Activated naive CD8-positive, alpha-beta T cell treated with anti-CD3 and anti-CD28 coated beads for 36 hours (primary cell): ENCODE data around the gene AFAP1L2. TPM values are rescaled to one million over a fixed set of nuclear protein-coding genes. Genes with fewer than 3 reads are reported as not detected.
"Not testable (repeated sequence)": the region's sequence is repeated elsewhere in the genome, so short reads cannot be mapped to it uniquely, and the experiment has no call there.

Experiments used
- DNase-seq: peaks from one replicate; pipeline ENCODE4 v3.0.0; 2021
- H3K27ac Mint-ChIP-seq: one replicate; pipeline ENCODE4 v1.8.0; 2022; ENCODE audit warnings: mild to moderate bottlenecking, moderate library complexity, mixed read lengths
- H3K27me3 Mint-ChIP-seq: one replicate; pipeline ENCODE4 v1.8.0; 2022; ENCODE audit warnings: mild to moderate bottlenecking, mixed read lengths
- H3K36me3 Mint-ChIP-seq: one replicate; pipeline ENCODE4 v1.8.0; 2021; ENCODE audit warnings: mild to moderate bottlenecking, mixed read lengths
- H3K4me1 Mint-ChIP-seq: one replicate; pipeline ENCODE4 v1.8.0; 2021; ENCODE audit warnings: mixed read lengths
- H3K4me3 Mint-ChIP-seq: one replicate; pipeline ENCODE4 v1.8.0; 2022; ENCODE audit warnings: mild to moderate bottlenecking, moderate library complexity, mixed read lengths
- H3K9me3 Mint-ChIP-seq: one replicate; pipeline ENCODE4 v1.8.0; 2022; ENCODE audit warnings: mixed read lengths
- total RNA-seq, 2 experiments: library from RNA; stranded (reverse); gene quantifications; one replicate each; pipeline ENCODE4 v1.2.3, GENCODE V29; 2021

AFAP1L2 gene
- total RNA-seq, 2 experiments from 2014 or later = 3.2 to 4.6 TPM

- H3K4me1 Mint-ChIP-seq = peaks cover 4% of the 10 kb centered on the region
- no peak for DNase-seq
- no peak overlapping the region for H3K4me3 Mint-ChIP-seq
- H3K9me3 Mint-ChIP-seq = no peaks in the 10 kb centered on the region
- no peak overlapping the region for H3K27ac Mint-ChIP-seq
- no peaks in the 10 kb centered on the region for H3K27me3 Mint-ChIP-seq
- no peaks in the 10 kb centered on the region for H3K36me3 Mint-ChIP-seq
Measured at GRCh38 chr10:114347241-114347640, 57.1 kb downstream of the AFAP1L2 start.

DNA sequence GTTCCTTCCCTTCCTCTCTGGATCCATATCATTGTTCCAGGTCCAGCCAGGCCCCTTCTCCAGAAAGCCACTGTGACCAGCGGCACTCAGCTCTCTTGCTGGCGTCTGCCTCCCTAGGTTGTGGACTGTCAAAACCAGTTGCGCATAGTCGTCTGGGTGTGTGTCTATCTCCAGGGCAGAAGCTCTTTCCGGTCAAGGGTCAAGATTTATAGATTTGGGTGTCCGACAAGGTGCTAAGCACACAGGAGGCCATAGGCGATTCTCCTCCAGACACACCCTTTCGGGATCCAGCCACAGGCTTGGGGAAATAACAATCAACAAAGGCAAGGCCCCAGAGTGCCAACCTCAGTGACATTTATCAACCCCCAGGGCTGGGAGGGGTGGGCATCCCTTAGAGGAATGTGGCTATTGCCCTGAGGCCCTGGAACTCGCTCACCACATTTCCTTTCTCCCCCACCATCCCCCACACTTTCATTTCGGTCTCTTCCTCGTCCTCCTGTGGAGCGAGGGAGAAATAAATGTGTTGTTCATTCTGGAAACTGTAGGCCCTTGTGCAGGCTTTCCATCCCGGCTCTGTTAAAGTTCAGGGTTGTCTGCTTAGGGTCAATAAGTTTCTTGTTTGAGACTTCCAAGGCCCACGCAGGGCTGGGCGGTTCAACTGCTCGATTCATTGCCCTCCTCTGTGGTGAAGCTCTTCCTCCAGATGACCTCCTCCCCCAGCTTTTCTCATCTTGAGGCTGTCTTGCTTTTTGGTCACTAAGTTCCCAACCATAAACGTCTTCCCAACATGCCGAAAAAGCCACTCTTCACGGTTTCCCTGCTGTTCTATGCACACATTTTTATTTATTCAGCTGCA, 57.9 kb downstream of the AFAP1L2 start:
- DNase-seq = no peak
- Mint-ChIP-seq H3K27ac (peak overlapping the region; percentile 20), H3K4me3 (no peak overlapping the region), H3K4me1 (peaks cover 4% of the 10 kb centered on the region), H3K27me3 (no peaks in the 10 kb centered on the region), H3K36me3 (no peaks in the 10 kb centered on the region), H3K9me3 (no peaks in the 10 kb centered on the region)

- no peak for DNase-seq
- Mint-ChIP-seq H3K27ac (no peak overlapping the region), H3K4me3 (no peak overlapping the region), H3K4me1 (peaks cover 4% of the 10 kb centered on the region), H3K9me3 (no peaks in the 10 kb centered on the region), H3K27me3 (no peaks in the 10 kb centered on the region), H3K36me3 (no peaks in the 10 kb centered on the region)
Measured at GRCh38 chr10:114345701-114346100, 58.6 kb downstream of the AFAP1L2 start.

DNA sequence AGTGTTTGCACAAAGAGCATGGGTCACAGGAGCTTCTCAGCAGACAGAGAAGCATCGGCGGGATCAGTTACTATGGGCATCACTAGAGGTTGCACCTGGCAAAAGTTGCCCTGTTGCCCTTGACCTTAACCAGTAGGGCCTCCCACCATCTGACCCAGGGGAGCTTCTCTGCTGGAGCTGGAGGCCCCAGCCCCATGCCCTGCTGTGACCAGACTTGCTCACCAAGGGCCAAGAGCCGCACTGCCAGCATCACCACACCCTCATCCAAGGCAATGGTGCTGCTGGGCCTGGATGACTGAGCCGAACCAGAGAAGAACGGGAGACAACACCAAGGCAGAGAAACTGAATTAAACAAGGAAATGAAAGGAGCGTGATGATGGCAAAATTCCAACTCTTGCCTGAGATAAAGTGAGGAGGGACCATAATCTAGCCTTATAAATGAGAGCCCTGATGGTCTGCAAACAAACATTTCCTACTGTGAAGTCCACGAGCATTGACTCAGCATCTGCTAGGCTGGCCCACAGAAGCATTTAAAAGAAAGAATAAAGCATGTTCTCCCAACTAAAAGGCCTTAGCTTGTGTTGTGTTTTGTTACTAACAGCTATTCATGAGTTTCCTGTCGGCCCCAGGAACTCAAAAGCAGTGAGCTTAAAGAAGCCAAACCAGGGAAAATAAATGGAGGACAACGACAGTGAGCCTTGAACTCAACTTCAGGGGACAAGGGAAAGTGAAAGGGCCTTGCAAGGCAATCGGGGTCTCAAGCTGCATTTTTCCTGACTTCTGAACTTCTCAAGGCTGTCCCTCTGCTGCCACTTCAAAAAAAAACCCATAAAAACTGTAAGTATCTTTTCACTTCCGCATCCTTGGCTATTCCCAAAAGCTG, 60.4 kb downstream of the AFAP1L2 start:
- peaks cover 4% of the 10 kb centered on the region for H3K4me1 Mint-ChIP-seq
- DNase-seq = no peak
- no peak overlapping the region for H3K4me3 Mint-ChIP-seq
- no peaks in the 10 kb centered on the region for H3K9me3 Mint-ChIP-seq
- no peaks in the 10 kb centered on the region for H3K36me3 Mint-ChIP-seq
- no peak overlapping the region for H3K27ac Mint-ChIP-seq
- H3K27me3 Mint-ChIP-seq = no peaks in the 10 kb centered on the region

GRCh38 chr10:114342976-114343375, 61.3 kb downstream of the AFAP1L2 start:
- Mint-ChIP-seq H3K4me1 (peaks cover 4% of the 10 kb centered on the region), H3K27ac (no peak overlapping the region), H3K4me3 (no peak overlapping the region), H3K27me3 (no peaks in the 10 kb centered on the region), H3K9me3 (no peaks in the 10 kb centered on the region), H3K36me3 (no peaks in the 10 kb centered on the region)
- DNase-seq = no peak

DNA sequence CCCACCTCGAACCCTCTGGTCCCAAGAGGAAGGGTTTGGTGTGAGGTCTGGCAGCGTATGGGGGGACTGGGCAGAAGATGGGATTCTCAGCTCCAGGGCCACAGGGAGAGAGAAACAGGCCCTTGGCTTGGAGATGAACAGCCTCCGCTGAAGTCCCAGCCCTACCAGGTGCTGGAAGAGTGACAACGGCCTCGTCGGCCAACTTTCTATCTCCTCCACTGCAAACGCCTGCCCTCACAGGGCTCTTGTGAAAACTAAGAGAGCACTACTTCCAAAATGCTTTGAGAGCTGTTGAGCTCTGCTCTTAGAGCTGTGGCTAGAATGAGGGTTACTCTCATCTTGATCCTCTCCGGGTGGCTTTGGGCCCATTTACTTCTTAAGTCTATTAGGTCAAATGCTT, 63.5 kb downstream of the AFAP1L2 start:
- Mint-ChIP-seq H3K4me3 (no peak overlapping the region), H3K27ac (no peak overlapping the region), H3K4me1 (peaks cover 21% of the 10 kb centered on the region), H3K27me3 (no peaks in the 10 kb centered on the region), H3K9me3 (no peaks in the 10 kb centered on the region), H3K36me3 (no peaks in the 10 kb centered on the region)
- no peak for DNase-seq

DNA sequence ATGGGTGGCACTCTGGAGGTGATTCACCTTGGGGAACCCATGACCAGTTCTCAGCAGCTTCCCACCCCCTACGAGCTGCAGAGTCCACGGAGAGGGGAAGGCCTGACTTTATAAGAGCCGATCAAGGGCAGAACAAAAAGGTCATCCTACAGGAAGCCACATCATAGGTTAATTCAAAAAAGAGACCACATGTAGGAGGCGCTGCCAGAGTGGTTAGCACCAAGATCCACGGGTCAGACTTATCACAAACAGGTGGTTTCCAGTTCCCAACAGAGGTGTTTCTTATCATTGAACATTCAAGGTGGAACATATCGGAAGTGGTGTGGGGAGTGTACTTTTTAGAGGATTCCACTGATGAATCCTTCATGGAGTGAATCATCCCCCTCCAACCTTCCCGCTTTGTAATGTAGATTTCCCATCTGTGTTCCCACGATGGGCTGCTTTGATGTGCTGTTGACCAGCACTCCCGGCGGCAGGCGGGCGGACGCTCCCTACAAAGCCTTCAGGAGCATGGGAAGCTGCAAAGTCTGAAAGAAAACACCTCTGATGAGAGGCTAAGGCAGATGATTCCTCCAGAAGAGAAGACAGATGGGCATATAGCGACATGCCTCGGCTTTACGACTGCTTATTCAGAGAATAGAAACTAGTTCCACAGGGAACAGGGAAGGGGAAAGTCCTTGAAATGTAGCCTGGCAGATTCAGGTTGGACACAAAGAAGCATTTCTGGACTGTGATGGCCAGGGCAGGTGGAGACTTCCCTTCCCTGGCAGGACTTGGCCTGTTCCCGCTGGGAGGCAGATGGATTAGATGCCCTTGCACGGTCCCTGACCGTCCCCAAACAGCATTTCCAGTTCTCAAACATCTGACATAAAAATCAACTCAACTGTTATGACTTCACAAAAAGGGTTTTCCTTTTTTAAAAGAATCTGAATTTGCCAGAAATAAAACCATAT, 66.5 kb downstream of the AFAP1L2 start:
- Mint-ChIP-seq H3K9me3 (no peaks in the 10 kb centered on the region), H3K4me3 (peak overlapping the region; percentile 22), H3K27me3 (peaks cover 9% of the 10 kb centered on the region), H3K4me1 (peaks cover 29% of the 10 kb centered on the region), H3K27ac (peak overlapping the region; percentile 42), H3K36me3 (no peaks in the 10 kb centered on the region)
- DNase-seq = peak; percentile 61

GRCh38 chr10:114336823-114337509, 67.3 kb downstream of the AFAP1L2 start:
- Mint-ChIP-seq H3K4me3 (no peak overlapping the region), H3K27me3 (peaks cover 9% of the 10 kb centered on the region), H3K36me3 (no peaks in the 10 kb centered on the region), H3K27ac (peak overlapping the region; percentile 14), H3K4me1 (peaks cover 29% of the 10 kb centered on the region), H3K9me3 (no peaks in the 10 kb centered on the region)
- no peak for DNase-seq

DNA sequence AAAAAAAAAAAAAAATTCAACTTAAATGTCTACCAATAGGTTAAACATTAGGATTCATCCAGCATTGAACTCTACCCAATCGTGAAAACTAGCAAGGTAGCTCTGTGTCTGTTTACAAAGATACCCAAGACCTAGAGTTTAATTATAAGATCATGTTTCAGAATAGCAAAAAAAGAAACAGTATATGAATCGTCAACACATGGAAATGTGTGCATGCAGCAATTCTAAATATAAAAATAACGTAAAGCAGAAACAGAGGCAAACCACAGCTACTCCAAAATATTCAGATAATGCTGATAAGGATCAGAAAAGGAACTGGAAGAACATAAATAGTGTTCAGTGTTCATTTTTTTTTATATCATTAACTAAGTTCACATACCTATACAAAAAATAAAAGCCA, 68.7 kb downstream of the AFAP1L2 start:
- Mint-ChIP-seq H3K36me3 (no peaks in the 10 kb centered on the region), H3K4me1 (peaks cover 29% of the 10 kb centered on the region), H3K27ac (no peak overlapping the region), H3K9me3 (no peaks in the 10 kb centered on the region), H3K4me3 (no peak overlapping the region), H3K27me3 (peaks cover 9% of the 10 kb centered on the region)
- no peak for DNase-seq

- peak; percentile 14 for DNase-seq
- H3K4me1 Mint-ChIP-seq = peaks cover 29% of the 10 kb centered on the region
- H3K36me3 Mint-ChIP-seq = no peaks in the 10 kb centered on the region
- H3K27me3 Mint-ChIP-seq = peaks cover 9% of the 10 kb centered on the region
- H3K9me3 Mint-ChIP-seq = no peaks in the 10 kb centered on the region
- no peak overlapping the region for H3K27ac Mint-ChIP-seq
- H3K4me3 Mint-ChIP-seq = no peak overlapping the region
Measured at GRCh38 chr10:114334301-114334700, 70.0 kb downstream of the AFAP1L2 start.

DNA sequence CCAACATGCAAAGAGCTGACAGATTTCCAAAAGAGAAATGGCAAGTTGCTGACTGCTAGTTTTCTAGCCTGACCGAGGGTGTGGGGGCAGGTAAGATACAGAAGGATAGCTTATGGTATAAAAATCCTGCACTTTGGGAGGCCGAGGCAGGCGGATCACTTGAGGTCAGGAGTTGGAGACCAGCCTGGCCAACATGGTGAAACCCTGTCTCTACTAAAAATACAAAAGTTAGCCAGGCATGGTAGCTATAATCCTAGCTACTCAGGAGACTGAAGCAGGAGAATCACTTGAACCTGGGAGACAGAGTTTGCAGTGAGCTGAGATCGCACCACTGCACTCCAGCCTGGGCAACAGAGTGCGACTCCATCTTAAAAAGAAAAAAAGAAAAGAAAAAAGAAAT, 70.9 kb downstream of the AFAP1L2 start:
- H3K9me3 Mint-ChIP-seq, H3K36me3 Mint-ChIP-seq, H3K4me3 Mint-ChIP-seq, DNase-seq, H3K27me3 Mint-ChIP-seq, H3K27ac Mint-ChIP-seq: not testable (repeated sequence)
- peaks cover 29% of the 10 kb centered on the region for H3K4me1 Mint-ChIP-seq

DNA sequence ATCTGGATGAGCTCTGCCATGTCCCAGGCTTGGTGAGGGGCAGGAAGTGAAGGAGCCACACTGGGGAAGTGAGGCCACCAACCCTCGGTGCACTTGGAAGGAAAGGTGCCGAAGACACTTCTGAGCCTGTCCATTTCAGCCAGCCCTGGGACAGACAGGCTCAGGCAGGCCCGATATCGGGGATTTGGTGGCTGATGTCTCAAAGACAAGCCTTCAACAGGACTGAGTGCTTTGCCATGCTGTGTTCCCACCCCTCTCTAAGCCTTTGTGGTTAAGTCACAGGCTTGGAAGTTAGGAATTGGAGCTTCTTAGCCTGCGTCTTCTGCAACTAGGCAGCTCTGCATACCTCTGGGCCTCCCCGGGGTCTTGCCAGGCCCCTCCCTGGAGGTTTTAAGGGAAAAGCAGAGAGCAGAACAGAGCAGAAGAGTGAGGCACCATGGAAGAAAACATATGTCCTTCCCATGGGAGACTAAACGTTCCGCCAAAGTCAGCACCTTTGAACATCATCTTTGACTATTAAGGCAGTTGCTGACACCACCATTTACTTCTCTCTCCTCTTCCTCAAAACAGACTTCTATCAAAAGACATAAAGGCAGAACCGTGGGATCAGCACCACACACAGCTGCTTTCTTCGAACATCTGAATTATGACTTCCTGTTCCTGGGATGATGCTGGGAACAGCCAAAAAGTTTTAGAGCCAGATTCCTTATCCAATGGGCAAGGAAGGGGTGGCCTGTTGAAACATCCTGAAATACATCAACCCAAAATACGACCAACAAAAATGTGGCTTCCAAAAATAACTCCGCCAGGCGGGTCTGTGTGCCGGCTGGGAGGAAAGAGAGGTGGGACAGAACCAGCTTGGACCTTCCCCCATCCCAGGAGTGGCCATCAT, 71.8 kb downstream of the AFAP1L2 start:
- Mint-ChIP-seq H3K27ac (no peak overlapping the region), H3K4me1 (peaks cover 25% of the 10 kb centered on the region), H3K9me3 (no peaks in the 10 kb centered on the region), H3K36me3 (no peaks in the 10 kb centered on the region), H3K4me3 (no peak overlapping the region), H3K27me3 (peaks cover 9% of the 10 kb centered on the region)
- DNase-seq = no peak

GRCh38 chr10:114329634-114330365, 74.5 kb downstream of the AFAP1L2 start:
- no peak for DNase-seq
- H3K36me3 Mint-ChIP-seq = no peaks in the 10 kb centered on the region
- peaks cover 7% of the 10 kb centered on the region for H3K4me1 Mint-ChIP-seq
- H3K27me3 Mint-ChIP-seq = peaks cover 8% of the 10 kb centered on the region
- H3K27ac Mint-ChIP-seq = no peak overlapping the region
- no peak overlapping the region for H3K4me3 Mint-ChIP-seq
- H3K9me3 Mint-ChIP-seq = no peaks in the 10 kb centered on the region
